IPS-15b (cell line): ENCODE measurements around the gene TBX2.
A peak's percentile ranks its signal among the peaks of the same experiment; 100 is the strongest.
"Not testable (repeated sequence)": the region's sequence is repeated elsewhere in the genome, so short reads cannot be mapped to it uniquely, and the experiment has no call there.

Source experiments
- H3K27me3 ChIP-seq: one replicate; pipeline ENCODE4 v1.6.1; 2013; ENCODE audit warnings: low read length; ENCODE audit not compliant: control insufficient read depth, insufficient read depth
- H3K36me3 ChIP-seq: one replicate; pipeline ENCODE4 v1.6.1; 2013; ENCODE audit warnings: low read length; ENCODE audit not compliant: control insufficient read depth, insufficient read depth
- H3K4me1 ChIP-seq: one replicate; pipeline ENCODE4 v1.6.1; 2013; ENCODE audit warnings: mild to moderate bottlenecking, low read length; ENCODE audit not compliant: control insufficient read depth, insufficient read depth
- H3K4me3 ChIP-seq: one replicate; pipeline ENCODE4 v1.5.1; 2013; ENCODE audit warnings: low read depth, low read length
- H3K9ac ChIP-seq: one replicate; pipeline ENCODE4 v1.6.1; 2013; ENCODE audit warnings: low read depth, mild to moderate bottlenecking, low read length
- H3K9me3 ChIP-seq: one replicate; pipeline ENCODE4 v1.6.1; 2013; ENCODE audit warnings: mild to moderate bottlenecking, low read length; ENCODE audit not compliant: control insufficient read depth, insufficient read depth

TBX2 gene

GRCh38 chr17:61442136-61442775, 42.6 kb downstream of the TBX2 start:
- H3K9ac ChIP-seq: no peak overlapping the region
- no peak overlapping the region for H3K4me3 ChIP-seq
- no peaks in the 10 kb centered on the region for H3K36me3 ChIP-seq
- H3K4me1 ChIP-seq: no peaks in the 10 kb centered on the region
- H3K27me3 ChIP-seq: peaks cover 31% of the 10 kb centered on the region
- no peaks in the 10 kb centered on the region for H3K9me3 ChIP-seq

DNA sequence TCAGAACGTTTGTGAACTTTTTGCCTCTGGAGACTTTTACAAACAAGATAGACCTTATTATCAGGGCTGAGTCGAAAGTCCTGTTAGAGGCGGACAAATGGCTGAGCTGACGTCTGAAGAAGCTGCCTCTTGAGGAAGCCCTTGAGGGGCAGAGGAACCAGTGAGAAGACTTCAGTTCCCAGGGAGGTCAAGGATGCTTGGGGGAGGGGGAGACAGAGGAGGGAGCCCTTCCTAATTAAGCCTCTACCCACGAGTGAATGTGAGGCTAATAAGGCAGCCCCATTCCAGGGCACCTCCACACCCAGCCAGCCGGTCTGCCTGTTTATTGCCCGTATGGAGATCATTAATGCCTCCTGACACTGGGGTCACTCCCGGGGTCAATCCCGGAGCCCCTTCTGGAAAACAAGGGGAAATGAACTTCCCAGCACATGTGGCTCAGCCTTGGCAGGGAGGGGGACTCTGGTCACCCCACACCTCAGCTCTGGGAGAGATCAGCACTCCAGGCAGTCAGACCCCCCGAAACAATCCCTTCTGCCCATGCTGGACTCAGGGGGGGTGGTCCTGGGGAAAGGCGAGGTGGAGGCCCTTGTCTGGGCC, 43.3 kb downstream of the TBX2 start:
- Histone ChIP-seq H3K4me3 (no peak overlapping the region), H3K9me3 (no peaks in the 10 kb centered on the region), H3K36me3 (no peaks in the 10 kb centered on the region), H3K9ac (no peak overlapping the region), H3K27me3 (peaks cover 39% of the 10 kb centered on the region), H3K4me1 (no peaks in the 10 kb centered on the region)

GRCh38 chr17:61443475-61443882, 43.8 kb downstream of the TBX2 start:
- Histone ChIP-seq H3K9me3 (no peaks in the 10 kb centered on the region), H3K27me3 (peaks cover 44% of the 10 kb centered on the region), H3K36me3 (no peaks in the 10 kb centered on the region), H3K4me3 (no peak overlapping the region), H3K9ac (no peak overlapping the region), H3K4me1 (no peaks in the 10 kb centered on the region)

DNA sequence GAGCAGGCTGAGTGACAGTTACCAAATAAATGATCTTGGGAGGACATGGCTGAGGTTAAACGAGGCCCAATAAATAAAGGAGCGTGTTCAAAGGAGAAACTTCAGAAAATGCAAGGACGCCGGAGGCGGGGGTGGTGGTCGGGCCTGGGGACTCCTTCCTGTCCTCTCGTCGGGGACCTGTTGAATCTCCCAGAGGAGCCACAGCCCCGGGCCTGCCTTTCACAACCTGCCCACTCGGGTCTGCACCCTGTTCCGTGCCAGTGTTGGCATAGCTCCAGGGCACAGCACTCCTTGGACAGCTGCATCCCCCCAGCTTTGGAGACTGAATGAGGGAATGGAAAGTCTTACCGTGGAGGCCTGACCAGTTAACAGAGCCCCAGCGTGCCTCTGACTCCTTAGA, 44.4 kb downstream of the TBX2 start:
- no peaks in the 10 kb centered on the region for H3K4me1 ChIP-seq
- H3K9me3 ChIP-seq: no peaks in the 10 kb centered on the region
- no peak overlapping the region for H3K9ac ChIP-seq
- H3K27me3 ChIP-seq: peaks cover 49% of the 10 kb centered on the region
- no peak overlapping the region for H3K4me3 ChIP-seq
- H3K36me3 ChIP-seq: no peaks in the 10 kb centered on the region

DNA sequence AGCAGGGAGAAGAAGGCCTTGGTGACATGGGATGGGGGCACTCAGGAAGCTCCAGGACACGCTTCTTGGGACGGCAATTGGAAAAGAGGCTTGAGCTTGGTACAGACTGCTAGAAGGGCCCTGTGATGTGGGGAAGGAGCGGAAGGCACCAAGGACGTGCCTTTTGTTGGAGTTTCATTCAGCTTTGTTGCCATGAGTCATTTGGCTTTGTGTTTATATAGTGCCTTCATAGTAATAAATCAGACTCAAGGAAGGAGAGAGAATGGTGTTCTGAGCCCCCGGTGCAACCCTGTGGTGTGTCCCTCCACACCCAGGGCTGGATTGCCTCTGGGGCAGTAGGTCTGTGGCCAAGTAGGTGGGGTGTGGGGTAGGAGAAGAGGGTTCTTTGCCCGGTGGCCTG, 45.2 kb downstream of the TBX2 start:
- H3K4me3 ChIP-seq: no peak overlapping the region
- no peak overlapping the region for H3K9ac ChIP-seq
- no peaks in the 10 kb centered on the region for H3K9me3 ChIP-seq
- no peaks in the 10 kb centered on the region for H3K4me1 ChIP-seq
- H3K36me3 ChIP-seq: no peaks in the 10 kb centered on the region
- peaks cover 55% of the 10 kb centered on the region for H3K27me3 ChIP-seq

GRCh38 chr17:61447358-61447757, 47.7 kb downstream of the TBX2 start:
- Histone ChIP-seq H3K9me3 (no peaks in the 10 kb centered on the region), H3K4me1 (no peaks in the 10 kb centered on the region), H3K4me3 (no peak overlapping the region), H3K9ac (no peak overlapping the region), H3K36me3 (no peaks in the 10 kb centered on the region), H3K27me3 (peaks cover 76% of the 10 kb centered on the region)

DNA sequence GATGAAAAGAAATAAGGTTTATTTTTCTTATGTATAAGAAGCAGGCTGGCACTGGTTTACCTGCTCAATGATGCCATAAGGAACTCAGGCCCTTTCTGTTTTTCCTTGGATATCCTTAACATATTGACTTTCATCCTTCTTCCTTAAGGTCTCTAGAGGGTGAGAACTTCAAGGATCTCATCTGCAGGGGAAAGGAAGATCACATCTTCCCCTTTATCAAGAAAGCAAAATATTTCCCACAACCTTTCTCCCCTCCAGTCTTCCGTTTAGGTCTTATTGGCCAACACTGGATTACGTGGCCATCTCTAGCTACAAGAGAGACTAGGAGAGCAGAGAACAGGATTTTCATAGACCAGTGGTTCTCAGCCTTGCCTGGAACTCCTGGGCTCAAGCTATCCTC, 48.4 kb downstream of the TBX2 start:
- Histone ChIP-seq H3K36me3 (no peaks in the 10 kb centered on the region), H3K27me3 (peaks cover 78% of the 10 kb centered on the region), H3K9ac (no peak overlapping the region), H3K9me3 (no peaks in the 10 kb centered on the region), H3K4me3 (no peak overlapping the region), H3K4me1 (peaks cover 3% of the 10 kb centered on the region)

GRCh38 chr17:61449140-61449539, 49.5 kb downstream of the TBX2 start:
- H3K27me3 ChIP-seq: peaks cover 84% of the 10 kb centered on the region
- not testable (repeated sequence) for H3K4me1 ChIP-seq, H3K9me3 ChIP-seq, H3K4me3 ChIP-seq, H3K9ac ChIP-seq, H3K36me3 ChIP-seq

DNA sequence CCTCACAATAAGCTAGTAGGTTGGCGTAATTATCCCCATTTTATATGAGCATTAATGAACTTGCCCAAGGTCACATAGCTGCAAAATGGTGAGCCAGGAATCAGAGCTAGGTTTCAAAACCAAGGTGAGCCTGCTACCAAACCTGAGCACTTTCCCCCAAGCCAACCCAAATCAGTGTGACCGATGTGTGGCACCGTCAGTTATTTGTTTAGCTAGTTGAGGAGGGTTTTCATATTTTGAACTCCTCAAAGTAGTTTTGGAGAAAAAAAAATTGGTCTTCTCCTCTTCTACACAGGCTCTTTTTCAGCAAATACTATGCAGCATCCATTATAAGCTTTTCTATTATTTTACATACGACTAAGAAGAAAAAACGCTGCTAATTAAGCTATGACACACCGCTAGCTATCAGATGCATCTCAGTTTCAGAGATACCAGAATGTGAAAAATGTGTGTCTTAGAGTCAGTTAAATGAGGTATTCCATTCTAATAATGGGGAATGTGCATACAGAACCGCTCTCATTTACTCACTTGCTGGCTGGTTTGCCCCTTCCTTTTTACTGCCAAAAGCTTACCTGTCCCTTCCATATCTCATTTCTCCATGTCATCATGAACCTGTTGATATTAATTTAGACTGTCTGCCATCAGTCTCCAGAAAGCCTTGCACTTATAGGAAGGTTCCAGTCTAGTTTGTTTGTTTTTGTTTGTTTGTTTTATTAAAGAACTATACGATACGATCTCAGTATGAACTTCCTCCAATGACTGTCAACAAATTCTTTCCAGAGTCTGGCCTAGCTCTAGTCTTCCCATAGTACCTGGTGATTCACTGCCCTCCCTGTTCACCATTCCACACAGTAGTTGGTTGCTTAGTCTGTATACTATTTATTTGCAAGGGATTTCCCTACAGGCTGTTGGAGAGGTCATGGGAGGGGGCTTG, 50.3 kb downstream of the TBX2 start:
- Histone ChIP-seq H3K27me3 (peaks cover 89% of the 10 kb centered on the region), H3K4me3 (no peak overlapping the region), H3K4me1 (peaks cover 4% of the 10 kb centered on the region), H3K9ac (no peak overlapping the region), H3K9me3 (no peaks in the 10 kb centered on the region), H3K36me3 (no peaks in the 10 kb centered on the region)

GRCh38 chr17:61450641-61451537, 51.2 kb downstream of the TBX2 start:
- Histone ChIP-seq H3K4me1 (peaks cover 4% of the 10 kb centered on the region), H3K9ac (no peak overlapping the region), H3K36me3 (no peaks in the 10 kb centered on the region), H3K9me3 (no peaks in the 10 kb centered on the region), H3K27me3 (peaks cover 96% of the 10 kb centered on the region), H3K4me3 (peak overlapping the region; percentile 45)

DNA sequence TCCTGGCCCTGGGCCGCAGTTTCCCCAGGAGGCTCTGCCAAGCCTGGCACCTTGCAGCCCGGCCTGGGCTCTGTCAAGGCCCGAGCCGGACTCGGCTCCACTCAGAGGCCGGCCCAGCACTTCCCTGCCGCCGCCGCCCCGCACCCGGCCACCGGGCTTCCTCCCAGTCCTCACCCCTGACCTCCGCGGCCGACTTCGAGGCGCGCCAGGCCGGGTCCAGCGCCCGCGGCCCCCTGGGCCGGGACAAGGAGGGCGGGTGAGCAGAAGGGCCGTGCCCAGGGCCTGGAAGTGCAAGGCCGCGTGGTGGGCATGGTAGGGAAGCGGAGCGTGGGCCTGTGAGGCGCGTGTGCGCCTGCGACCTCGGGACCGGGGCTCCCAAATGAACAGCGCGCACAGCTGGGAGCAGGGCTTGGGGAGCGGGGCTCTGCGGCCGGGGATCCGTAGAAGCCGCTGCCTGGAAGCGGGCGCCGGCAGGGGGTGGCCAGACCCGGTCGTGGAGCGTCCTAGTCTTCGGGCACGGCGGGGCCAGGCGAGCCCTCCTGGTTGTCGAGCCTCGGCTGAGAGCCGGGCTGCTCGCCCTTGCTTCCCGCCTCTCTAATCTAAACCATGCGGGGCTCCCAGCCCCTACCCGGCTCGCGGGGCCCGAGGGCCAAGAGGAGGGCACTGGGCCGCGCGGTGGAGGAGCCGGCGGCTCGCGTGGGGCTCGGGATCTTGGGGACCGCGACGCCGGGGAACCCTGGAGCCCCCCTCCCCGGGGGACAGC, 52.1 kb downstream of the TBX2 start:
- H3K4me1 ChIP-seq: peaks cover 4% of the 10 kb centered on the region
- H3K9me3 ChIP-seq: no peaks in the 10 kb centered on the region
- H3K27me3 ChIP-seq: peaks cover 98% of the 10 kb centered on the region
- no peaks in the 10 kb centered on the region for H3K36me3 ChIP-seq
- H3K4me3 ChIP-seq: peak overlapping the region; percentile 45
- no peak overlapping the region for H3K9ac ChIP-seq
